Cortex of kidney (tissue), 1 donor: ENCODE measurements around the gene FAM227B.
"Not testable (repeated sequence)": the region's sequence is repeated elsewhere in the genome, so short reads cannot be mapped to it uniquely, and the experiment has no call there.

ENCODE experiments used
- DNase-seq: peaks from one replicate; lab custom pipeline; 2025; lab: John Stamatoyannopoulos, UW

FAM227B gene, protein sequence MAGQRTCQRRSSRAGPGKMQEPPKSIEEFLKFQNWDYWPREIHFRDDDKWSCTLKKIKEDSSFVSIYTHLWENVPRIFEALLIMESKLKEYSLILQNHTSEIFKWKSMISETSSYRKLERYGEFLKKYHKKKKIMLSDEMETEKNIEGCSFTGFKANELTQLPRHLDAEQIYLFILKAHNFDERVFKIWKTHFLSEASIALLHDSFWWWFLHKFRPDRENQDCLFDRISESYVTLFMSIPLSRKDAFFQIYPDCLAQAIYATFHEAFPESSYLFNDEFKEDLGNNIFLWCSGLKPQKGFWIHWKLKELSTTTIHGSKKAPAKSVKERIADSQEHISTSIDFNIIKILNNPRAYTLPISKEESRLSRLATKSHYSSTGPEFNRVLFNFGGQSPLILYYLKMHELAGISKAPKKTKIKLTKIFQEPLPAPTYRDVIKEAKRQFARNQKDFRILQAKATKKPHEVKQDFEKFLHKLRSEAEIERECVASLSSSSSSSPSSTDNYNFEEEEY

DNA sequence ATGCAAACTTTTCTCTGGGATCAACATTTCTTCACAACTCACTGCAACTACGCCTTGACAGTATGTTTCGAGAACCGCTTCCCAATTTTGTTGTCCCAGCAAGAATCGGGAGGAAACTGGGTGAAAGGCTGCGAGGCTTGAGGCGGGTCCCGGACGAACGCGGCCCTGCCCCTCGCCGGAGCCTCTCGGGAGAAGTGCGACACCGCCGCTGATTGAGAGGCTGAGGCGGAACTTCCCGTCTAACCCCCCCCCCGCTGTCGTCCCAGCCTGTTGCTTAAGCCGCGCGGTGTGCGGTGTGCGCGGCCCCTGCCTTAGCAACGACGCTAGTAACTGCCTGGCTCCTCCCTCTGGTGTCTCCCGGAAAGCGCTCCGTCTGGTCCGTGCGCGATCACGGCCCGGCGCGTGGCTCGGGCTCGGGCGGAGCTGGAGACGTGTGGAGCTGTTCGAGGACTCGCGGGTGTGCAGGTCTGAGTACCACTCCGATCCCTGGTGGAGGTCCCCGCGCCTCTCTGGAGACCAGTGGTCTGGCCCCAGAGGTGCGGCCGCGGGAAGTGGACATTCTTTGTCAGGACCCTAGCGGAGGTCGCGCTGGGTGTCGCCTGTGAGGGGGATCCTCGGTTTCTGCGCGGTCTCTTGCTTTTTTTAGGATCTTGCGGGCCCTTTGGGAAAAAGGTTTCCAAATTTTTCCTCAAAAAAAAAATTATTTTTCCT is at the start of gene FAM227B, which contains the start of gene DTWD1:
FAM227B (minus strand) TSS at position 161 of the 711 bp plus-strand sequence. CDS start 5,647 bp downstream, outside the sequence.
DTWD1 (plus strand) TSS at position 391 of the 711 bp plus-strand sequence. CDS start 4,120 bp downstream, outside the sequence.
- peak; percentile 99 for DNase-seq

DNA sequence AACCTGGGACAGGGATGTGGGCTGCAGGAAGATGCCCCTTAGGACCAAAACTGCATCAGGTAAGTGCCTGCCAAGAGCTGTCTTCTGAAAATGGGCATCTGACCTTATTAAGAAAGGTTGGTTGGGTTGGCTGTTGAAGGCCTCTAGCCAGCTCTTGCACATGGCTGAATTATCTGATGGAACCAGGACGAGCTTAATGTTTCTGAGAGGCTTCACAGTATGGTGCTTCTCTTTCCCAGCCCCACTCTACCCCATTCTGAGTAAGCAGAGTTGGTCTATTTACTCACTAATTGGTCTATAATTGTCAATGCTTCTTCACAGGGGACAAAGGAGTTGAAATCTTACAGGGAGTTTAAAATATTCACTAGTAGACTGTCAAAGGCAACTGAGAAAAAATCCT is 48.7 kb upstream of the FAM227B start:
- no peak for DNase-seq

DNA sequence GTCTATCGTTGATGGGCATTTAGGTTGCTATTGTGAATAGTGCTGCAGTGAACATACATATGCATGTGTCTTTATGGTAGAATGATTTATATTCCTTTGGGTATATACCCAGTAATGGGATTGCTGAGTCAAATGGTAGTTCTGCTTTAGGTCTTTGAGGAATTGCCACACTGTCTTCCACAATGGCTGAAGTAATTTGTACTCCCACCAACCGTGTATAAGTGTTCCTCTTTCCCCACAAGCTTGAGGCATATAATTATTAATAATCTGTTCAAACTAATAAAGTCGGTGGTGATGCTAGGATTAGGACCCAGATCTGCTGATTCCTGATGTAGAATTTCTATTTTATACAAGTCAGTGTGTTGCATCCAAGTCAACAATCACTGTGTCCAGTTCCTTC is 45.9 kb upstream of the FAM227B start:
- DNase-seq, result not testable (repeated sequence)

DNA sequence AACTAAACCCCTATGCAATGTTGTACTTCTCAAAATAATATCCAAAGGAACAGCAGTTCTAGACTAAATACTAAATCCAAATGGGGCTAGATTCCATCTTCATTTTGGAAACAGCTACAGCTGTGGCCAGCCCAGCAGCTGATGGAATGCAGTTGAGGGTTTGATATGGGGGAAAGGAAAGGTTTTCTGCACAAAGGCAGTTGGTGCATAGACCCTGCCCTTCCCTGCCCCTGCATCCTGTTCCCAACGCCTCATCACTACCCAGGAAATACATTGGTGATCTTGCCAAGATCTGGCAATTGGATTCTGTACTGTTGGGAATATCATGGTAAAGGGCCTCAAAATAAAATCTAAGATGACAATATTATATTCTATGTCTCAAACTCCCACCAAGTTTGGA is 44.1 kb upstream of the FAM227B start:
- DNase-seq, result no peak

DNA sequence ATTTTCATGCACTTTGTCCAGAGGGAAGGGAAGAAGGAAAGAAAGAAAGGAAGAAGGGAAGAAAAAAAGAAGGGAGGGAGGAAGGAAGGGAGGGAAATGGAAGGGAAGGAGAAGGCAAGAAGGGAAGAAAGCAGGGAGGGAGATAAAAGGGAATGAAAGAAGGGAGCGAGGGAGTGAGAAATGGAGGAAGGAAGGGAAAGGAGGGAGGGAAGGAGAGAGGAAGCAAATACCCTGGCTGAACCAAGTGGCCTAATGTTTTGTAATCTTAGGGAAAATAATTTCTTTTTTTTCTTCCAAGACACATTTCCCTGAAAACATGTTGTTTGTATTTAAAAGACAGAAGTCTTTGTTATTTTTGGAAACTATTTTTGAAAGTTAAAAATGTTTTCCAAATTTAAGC is 36.1 kb upstream of the FAM227B start:
- DNase-seq, result no peak

DNA sequence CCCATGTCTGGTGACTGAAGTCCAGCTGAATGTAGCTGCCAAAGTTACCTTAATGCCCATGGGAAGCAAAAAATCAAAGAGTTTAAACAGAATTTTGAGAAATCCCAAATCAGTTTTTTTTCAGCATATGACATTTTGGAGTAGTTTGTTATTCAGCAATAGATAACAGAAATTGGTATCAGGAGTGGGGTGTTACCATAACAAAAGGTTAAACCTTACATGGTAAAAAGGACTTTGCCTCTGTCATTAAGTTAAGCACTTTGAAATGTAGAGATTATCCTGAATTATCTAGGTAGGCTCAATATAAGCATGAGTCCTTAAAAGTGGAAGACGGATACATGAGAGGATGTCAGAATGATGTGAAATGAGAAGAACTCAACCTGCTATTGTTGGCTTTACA is 32.3 kb upstream of the FAM227B start:
- no peak for DNase-seq

DNA sequence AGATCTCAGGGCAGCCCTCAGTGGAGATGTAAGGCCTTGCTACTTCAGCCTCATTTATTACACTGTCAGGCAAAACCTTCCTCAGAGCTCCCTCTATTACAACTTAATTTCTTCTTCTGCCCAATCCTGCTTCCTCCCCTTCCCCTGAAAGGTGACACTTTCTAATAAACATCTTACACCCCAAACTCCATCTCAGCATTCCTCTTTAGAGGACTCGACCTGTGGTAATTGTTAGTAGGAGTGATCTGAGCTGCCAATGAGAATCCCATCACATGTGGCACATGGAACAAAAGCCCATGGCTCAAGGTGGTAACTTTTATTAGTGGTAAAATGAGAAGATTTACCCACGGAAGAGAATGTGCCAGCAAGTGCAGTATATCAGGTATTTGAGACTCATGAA is 30.1 kb upstream of the FAM227B start:
- no peak for DNase-seq

DNA sequence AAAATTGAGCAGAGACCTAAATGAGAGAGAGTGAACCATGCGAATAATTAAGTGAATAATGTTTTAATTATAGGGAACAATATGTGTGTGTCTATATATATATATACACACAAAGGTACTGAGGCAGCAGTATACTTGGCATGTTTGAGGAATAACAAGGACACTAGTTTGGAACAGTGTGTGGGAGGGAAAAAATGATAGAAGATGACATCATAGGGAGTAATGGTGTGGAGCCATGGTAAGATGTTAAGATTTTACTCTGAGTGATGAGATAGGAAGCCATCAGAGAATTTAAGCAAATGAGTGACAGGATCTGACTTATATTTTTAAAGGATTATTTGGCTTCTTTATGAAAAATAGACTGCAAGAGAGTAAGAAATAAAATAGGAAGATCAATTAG is 29.4 kb upstream of the FAM227B start:
- DNase-seq, result no peak

DNA sequence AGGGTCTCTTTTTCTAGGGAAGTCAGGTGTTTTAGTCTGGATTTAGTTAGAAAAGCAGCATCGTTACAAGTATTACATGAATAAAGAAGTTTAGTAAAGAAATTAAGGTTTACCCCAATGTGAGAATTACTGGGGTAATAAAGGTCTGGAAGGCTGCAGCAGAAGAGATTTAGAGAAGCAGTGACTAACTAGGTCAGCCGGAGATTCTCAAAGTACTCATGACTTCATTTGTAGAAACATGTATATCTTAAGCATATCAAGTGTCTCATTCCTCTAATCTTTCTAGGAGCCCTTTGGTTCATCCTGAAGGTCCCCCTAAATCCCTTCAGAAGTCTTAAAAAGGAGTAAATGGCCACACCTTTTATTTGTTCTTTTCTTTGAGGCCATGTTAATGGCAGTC is 26.3 kb upstream of the FAM227B start:
- no peak for DNase-seq

DNA sequence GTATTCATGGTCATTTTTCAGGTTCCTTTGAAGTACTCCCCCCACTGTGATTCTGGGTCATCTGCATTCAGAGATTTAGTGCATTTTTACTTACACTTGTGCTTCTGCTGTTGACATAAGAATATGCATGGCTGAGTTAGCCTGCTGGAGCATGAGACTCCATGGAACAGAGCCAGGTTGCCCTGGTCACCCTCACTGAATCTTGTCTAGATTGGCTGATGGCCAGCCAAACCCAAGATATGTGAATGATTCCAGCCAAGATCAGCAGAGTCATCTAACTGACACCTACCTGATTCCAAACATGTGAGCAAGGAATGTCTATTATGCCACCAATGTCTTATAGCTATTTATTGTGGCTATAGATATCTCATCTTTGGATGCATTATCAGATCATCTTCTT is 25.3 kb upstream of the FAM227B start:
- no peak for DNase-seq

DNA sequence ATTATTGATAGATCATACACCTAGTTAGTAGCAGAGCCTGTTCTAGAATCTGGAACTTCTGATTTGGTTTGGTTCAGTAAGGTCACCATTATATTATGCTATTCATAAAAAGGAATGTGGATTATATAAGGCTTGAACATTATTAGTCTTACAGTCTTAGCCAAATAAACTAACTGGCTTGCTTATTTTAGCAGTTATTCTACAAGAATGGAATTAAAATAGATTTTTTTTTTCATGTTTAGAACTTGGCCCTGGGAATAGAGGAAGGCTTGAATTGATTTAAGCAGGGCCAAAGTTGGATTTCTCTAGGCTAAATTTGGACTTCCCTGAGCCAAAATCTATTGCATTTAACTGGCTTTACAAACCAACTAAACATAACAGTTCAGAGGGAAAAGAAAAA is 24.7 kb upstream of the FAM227B start:
- no peak for DNase-seq

DNA sequence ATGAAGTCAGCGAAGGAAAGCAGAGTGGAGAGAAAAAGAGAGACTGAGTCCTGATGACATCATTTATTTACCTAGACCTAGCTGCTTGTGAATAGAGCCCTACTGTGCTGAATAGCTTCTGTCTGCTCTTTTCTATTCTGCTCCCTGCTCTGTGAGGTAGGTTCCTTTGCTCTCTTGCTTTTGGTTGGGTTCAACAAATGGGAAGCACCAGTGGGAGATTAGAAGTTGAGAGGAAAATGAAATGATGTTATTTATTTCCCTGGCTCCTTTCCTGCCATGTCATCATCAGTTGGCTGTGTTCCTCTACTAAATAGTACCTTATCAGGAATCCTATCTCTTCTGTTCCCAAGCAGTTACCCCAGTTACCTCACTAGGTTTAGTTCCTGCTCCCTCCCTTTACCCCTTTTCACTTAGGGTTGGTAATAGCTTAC is 23.8 kb upstream of the FAM227B start:
- no peak for DNase-seq

DNA sequence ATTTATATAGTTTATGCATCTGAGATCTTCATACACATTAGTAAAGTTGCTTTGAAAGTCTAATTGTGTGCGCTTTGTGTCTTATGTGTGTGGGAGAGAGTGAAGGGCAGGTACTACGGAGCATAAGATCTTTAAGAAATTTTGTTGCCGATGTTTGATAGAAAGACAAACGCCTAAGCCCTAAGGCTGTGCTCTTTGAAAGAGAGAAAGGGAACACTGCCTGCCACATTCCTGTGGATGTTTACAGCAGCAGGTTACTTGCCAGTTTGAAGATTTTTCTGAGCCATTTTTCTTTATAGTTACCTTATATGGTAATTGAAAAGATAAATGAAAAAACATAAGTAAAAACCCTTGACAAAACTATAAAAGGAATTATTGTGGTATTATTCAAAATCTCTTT is 17.2 kb upstream of the FAM227B start:
- no peak for DNase-seq

DNA sequence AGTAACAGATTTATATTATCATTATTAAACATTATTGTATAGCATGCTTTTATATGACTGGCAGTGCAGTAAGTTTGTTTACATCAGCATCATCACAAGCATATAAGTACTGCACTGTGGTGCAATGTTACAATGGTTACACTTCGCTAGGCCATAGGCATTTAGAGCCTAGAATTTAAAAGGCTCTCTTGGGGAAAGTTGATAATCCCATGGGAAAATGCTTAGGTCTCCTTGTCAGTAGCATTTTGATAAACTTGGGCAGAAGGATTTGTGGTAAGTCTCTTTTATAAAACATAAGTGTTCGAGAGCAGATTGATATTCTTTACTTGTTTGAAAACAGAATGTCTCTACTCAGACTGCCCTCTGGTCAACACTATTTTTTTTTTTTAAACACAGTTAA is 7.8 kb upstream of the FAM227B start:
- no peak for DNase-seq

DNA sequence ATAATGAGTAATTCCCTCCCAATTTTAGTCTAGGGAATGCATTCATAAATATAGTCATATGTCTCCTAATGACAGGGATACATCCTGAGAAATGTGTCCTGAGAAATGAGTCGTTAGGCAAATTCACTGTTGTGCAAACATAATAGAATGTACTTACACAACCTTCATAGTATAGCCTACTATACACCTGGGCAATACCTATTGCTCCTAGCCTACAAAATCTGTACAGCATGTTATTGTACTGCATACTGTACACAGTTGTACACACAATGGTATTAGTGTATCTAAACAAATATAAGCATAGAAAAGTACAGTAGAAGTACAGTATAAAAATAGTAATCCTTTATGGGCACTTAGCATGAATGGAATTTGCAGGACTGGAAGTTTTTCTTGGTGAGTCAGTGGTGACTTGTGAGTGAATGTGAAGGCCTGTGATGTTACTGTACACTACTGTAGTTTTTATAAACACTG is 6.8 kb upstream of the FAM227B start:
- DNase-seq, result no peak

DNA sequence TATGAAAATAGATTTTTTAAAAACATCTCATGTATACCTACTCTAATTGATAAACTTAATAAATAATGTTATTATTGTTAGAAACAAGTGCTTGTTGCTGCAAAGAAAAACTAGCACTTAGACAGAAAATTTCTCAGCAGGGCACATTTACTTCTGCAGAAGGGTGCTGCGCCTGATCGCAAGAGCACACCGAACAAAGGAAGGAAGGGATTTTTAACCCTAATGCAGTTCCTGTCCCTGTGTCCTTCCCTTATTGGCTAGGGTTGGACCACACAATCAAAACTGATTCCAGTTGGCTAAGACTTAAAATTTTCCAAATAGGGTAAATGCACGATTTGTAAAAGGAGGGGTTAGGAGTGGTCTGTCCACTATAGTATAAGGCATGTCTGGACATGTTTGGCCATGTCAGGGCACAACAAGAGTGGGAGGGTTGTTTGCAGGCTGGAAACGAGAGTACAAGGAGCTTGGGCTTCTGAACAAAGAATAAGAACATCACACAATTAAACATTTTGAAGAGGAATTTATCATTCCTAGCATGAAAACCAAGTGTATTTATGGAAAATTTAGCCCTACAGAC is 4.9 kb upstream of the FAM227B start:
- DNase-seq, result no peak

DNA sequence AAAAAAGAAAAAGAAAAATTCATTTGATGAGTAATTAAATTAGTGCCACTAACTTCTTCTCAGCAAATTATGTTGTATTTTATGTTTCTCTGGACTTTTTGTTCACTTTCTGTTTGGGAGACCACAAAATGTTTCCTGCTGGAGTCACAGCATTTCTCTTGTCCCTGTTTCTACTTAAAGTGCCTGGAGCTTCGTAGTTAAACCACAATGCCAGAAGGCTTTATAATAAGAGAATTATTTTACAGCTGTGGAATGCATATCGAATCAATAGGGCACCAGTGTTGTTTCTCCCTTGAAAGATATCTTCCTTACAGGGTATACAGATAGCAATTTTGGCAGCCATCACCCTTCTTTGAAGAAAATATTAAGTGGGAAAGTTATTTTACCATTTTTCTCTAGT is 3.4 kb upstream of the FAM227B start:
- DNase-seq, result no peak

DNA sequence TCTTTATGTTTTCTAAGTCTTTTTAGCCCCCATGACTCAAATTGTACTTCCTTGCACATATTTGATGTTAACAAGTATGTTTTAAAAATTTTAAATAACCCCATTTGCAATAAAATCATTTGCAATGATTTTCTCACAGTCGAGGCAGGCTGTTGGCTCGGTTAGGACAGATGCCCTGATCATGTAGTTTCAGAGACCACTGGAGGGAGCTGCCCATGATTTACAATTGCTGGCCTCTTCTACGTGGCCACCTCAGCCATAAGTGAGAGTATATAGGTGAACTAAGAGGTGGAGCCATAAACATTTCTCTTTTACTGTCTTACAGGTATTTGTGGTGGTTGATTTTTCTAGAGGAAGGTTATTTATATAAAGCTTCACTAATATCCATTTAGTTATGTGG is 1.9 kb upstream of the FAM227B start:
- DNase-seq, result no peak

DNA sequence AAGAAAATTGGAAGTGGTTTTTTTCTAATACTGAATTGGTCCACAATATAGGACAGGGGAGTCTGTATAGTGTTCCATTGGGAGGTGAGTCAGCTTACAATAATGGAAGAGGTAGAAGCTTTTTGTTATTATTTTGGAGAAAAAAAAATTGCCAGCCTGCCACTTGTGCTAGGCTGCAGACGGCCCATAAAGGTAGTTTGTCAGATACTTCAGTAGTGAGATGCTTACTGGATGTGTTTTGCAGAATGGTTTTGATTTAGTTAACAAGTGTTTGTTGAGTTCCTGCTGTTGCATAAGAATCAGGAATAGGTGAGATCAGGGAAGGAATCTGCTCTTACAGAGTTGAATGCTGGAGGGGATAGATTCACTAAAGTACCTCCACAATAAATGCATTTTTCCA is 1.3 kb upstream of the FAM227B start:
- DNase-seq, result no peak

DNA sequence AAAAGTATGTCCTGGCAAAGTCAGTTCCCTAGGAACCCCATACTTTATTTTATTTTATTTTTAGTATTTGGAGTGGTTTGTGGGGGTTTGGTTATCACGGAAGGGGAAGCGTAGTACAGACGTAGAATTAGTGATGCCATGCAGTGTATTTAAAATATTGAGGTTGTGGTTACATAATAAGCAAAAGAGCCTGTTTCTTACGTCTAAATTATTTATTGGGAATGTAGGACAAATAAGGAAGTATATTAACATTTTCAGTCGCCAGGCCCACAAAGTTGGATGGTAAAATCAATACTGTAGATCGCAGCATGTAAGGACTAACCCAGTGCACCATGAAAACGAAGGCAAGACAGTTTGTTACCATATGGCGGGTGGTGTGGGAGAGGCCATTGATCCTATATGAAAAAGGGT is 788 bp upstream of the FAM227B start:
- no peak for DNase-seq

DNA sequence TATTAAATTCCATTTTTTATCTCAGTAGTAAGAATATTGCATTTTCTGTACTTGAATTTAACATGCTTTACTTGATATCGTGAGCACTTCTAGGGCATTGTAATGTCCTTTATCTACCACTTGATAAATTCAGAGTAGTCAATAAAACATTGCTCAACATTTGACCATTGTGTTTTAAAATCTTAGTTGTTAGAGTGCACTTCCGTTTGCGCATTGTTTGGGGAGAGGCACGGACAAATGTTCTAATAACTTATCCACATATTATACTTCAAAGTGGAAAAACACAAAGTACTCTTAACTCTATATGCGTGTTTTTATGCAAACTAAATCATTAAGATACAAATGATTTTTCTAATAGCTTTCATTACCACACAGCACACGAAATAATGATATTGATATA is 419 bp downstream of the FAM227B start:
- DNase-seq, result no peak

DNA sequence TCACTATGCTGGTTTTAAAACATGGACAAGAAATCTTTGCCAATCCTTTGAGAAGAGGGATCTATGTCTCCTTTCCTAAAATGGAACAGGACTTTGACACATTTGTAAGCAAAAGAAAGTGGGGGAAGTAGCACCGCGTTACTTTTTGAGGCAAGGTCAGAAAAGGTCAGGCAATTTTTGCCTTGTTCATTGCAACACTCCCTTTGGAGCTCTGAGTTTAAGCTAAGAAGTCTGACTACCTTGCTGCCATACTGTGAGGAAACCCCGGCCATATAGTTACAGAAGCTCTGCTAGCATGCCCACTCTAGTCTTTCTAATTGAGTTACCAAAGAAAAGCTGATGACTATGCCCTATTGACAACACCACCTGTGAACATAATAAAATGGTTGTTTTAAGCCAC is 1.4 kb downstream of the FAM227B start:
- DNase-seq, result no peak

DNA sequence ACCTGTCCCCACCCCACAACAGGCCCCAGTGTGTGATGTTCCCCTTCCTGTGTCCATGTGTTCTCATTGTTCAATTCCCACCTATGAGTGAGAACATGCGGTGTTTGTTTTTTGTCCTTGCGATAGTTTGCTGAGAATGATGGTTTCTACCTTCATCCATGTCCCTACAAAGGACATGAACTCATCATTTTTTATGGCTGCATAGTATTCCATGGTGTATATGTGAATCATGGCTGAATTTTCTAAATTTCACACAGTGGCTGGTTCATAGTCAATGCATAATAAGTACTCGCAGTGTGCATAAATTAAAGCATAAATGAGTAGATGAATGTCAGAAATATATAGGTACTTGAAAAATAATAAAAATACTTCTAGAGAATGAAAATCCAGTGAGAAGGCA is 8.4 kb downstream of the FAM227B start:
- DNase-seq, result not testable (repeated sequence)
